A549 treated with AZD9567 at 1 μM for 4 hours (cell line): Measurements from ENCODE around the gene APOL1. TPM values are rescaled to one million over a fixed set of nuclear protein-coding genes. Genes with fewer than 3 reads are reported as not detected.

ENCODE experiments used
- total RNA-seq: library from RNA; stranded (reverse); fragments of 200-300 nt; extraction: Qiagen RNA extraction; gene quantifications from 5 replicates; pipeline ENCODE4 v1.2.3, GENCODE V29; 2022; ENCODE audit not compliant: insufficient read depth

Gene APOL1, protein sequence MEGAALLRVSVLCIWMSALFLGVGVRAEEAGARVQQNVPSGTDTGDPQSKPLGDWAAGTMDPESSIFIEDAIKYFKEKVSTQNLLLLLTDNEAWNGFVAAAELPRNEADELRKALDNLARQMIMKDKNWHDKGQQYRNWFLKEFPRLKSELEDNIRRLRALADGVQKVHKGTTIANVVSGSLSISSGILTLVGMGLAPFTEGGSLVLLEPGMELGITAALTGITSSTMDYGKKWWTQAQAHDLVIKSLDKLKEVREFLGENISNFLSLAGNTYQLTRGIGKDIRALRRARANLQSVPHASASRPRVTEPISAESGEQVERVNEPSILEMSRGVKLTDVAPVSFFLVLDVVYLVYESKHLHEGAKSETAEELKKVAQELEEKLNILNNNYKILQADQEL
- 9.8 to 18.8 TPM (median 12.0 TPM) in 5 replicates for total RNA-seq

DNA sequence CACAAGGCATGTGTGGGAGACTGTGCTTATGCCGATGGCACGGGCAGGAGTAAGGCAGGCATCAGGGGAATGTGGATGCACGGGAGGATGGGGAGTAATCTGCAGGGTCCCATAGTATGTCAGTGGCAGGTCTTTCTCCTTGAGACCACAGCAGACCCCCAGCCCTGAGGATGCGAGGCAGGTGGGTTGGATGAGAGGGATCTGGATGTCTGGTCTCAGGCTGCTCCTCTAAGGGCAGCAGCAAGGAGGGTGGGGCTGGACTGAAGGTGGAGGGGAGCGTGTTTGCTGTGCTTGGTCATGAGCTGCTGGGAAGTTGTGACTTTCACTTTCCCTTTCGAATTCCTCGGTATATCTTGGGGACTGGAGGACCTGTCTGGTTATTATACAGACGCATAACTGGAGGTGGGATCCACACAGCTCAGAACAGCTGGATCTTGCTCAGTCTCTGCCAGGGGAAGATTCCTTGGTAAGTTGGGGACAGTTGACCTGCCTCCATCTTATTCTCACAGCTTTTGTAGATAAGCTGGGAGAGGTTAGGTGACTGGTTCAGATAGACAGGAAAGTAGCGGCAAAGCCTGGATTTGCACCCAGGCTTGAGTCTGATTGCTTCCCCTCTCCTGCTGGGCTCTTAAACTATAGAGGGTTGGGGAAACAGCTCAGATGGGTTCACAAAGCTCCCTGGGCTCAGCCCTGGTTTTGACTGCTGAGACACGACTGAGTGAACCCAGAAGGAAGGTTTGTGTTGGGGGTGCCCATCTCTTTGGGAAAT, at the start of gene APOL1:
Gene APOL1, plus strand, starts transcription at position 380 of the 769 bp plus-strand sequence. CDS start 1,823 bp downstream, outside the sequence.

DNA sequence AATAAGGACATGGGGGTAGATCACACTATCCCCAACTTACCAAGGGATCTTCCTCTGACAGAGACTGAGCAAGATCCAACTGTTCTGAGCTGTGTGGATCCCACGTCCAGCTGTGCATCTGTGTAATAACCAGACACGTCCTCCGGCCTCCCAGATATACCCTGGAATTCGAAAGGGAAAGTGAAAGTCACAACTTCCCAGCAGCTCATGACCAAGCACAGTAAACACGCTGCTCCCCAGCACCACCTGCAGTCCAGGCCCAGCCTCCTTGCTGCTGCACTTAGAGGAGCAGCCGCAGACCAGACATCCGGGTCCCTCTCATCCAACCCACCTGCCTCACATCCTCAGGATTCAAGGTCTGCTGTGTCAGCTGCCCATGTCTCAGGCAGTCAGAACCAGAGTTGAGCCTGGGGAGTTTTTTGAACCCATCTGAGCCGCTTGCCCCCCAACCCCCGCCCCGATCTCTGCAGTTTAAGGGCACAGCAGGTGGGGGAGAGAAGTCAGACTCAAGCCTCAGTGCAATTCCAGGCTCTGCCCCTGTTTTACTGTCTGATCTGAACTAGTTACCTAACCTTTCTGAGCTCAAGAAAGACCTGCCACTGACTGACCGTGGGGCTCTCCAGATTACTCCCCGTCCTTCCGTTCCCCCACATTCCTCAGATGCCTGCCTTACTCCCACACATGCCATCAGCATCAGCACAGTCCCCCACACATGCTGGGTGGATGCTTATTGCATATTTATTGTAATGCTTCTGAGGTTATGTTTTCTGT, 13.3 kb upstream of the APOL1 start, which contains the start of gene APOL2:
Gene APOL2, minus strand, starts transcription at position 127 of the 771 bp plus-strand sequence. CDS start 6,365 bp downstream, outside the sequence.

Other genes with a start within 250 kb of the APOL1 start
- gene RBFOX2, start 224.3 kb upstream of the APOL1 start, total RNA-seq = 23.4 to 30.7 TPM (median 28.2 TPM) in 5 replicates
- 0.05 TPM in 1 of 5 replicates, not detected in the others for gene APOL3, start 92.4 kb upstream of the APOL1 start, total RNA-seq
- 0.21 TPM in 1 of 5 replicates, not detected in the others for gene APOL4, start 51.3 kb upstream of the APOL1 start, total RNA-seq
- gene APOL2, start 13.6 kb upstream of the APOL1 start, total RNA-seq = 44.6 to 65.2 TPM (median 47.9 TPM) in 5 replicates
- gene MYH9, start 134.8 kb downstream of the APOL1 start, total RNA-seq = 155 to 164 TPM (median 157 TPM) in 5 replicates
- gene TXN2, start 228.5 kb downstream of the APOL1 start, total RNA-seq = 47.3 to 73.3 TPM (median 67.9 TPM) in 5 replicates